Vagina (tissue), 2 donors: ENCODE data around the gene NRP1.

Experiments
- CTCF ChIP-seq, 3 experiments: fragments of 450-650 bp in 2 of 3; fragments of 200-600 bp in 1 of 3; sonication (generic) in 1 of 3; IDR thresholded peaks; one replicate each; pipeline ENCODE4 v1.5.1; 2017 to 2019; ENCODE audit warnings: antibody characterized with exemption in 3 of 3, mild to moderate bottlenecking in 2 of 3, moderate library complexity in 2 of 3
- POLR2A ChIP-seq, 2 donors: fragments of 450-650 bp; IDR thresholded peaks; one replicate each; pipeline ENCODE4 v1.6.1; 2017; ENCODE audit warnings: antibody characterized with exemption in 2 of 2, mild to moderate bottlenecking in 2 of 2, moderate library complexity in 2 of 2
- POLR2AphosphoS5 ChIP-seq, 2 donors: sonication (generic); formaldehyde crosslinking; IDR thresholded peaks; one replicate each; pipeline ENCODE4 v1.9.0; 2017; ENCODE audit warnings: antibody characterized with exemption in 2 of 2, mild to moderate bottlenecking in 2 of 2, low read depth in 1 of 2; ENCODE audit not compliant: insufficient read depth in 1 of 2

GRCh38 chr10:33265621-33266020 lies 68.8 kb downstream of the NRP1 start:
- no peak for TF ChIP-seq CTCF (IDR thresholded peaks at IDR 0.05)
- TF ChIP-seq POLR2A (IDR thresholded peaks at IDR 0.05), result no peak
- TF ChIP-seq POLR2AphosphoS5 (IDR thresholded peaks at IDR 0.05; ENCODE audit: insufficient read depth in 1 of 2, low read depth in 1 of 2), result no peak
